Neural crest cell (in vitro differentiated cells): ENCODE data around the gene MAGI2. TPM values are rescaled to one million over a fixed set of nuclear protein-coding genes. Genes with fewer than 3 reads are reported as not detected.

Source experiments
- DNase-seq: peaks from one replicate; pipeline ENCODE4 v3.0.0; 2021; ENCODE audit warnings: low read depth, mixed read lengths, low spot score
- H3K27ac Mint-ChIP-seq: one replicate; pipeline ENCODE4 v1.8.0; 2021; ENCODE audit warnings: mild to moderate bottlenecking, mixed read lengths; ENCODE audit not compliant: unreplicated experiment
- H3K27me3 Mint-ChIP-seq: 2 replicates; pipeline ENCODE4 v1.8.0; 2021; ENCODE audit warnings: low read depth, mild to moderate bottlenecking, mixed read lengths
- H3K36me3 Mint-ChIP-seq: 2 replicates; pipeline ENCODE4 v1.8.0; 2021; ENCODE audit warnings: low read depth, mild to moderate bottlenecking, mixed read lengths
- H3K4me1 Mint-ChIP-seq: 2 replicates; pipeline ENCODE4 v1.8.0; 2021; ENCODE audit warnings: mixed read lengths
- H3K4me3 Mint-ChIP-seq: one replicate; pipeline ENCODE4 v1.8.0; 2021; ENCODE audit warnings: mild to moderate bottlenecking, mixed read lengths
- H3K9me3 Mint-ChIP-seq: 2 replicates; pipeline ENCODE4 v1.8.0; 2021; ENCODE audit warnings: mixed read lengths
- total RNA-seq: library from RNA; stranded (reverse); gene quantifications from 2 replicates; pipeline ENCODE4 v1.2.1, GENCODE V29; 2021
- TF ChIP-seq, protein P1 (sequence below): fragments of 200-600 bp; sonication (generic); conservative IDR thresholded peaks from 2 replicates; pipeline ENCODE4 v1.5.0; 2021; ENCODE audit warnings: antibody characterized with exemption, mild to moderate bottlenecking

MAGI2 gene
- total RNA-seq, 1 donor from 2014 or later = 10.0 TPM

DNA sequence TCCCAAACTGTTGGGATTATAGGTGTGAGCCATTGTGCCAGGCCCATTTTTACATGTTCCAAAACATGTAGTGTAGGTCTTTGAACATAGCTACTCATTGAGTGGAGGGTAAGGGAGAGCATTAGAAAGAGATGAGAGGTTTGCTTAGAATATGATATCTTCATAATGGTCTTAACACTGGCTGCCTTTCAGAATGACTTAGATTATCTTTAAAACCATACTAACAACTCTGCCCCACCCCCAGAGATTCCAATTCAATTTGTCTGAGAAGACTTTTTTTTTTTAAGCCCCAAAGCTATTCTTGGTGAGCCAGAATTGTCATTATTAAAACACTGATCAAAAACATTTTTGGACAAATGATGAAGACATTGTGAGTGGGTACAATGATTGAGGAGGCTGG is 1486.0 kb downstream of the MAGI2 start:
- H3K36me3 Mint-ChIP-seq = no peaks in the 10 kb centered on the region
- no peaks in the 10 kb centered on the region for H3K4me1 Mint-ChIP-seq
- no peak overlapping the region for H3K27ac Mint-ChIP-seq
- TF ChIP-seq, protein P1, sequence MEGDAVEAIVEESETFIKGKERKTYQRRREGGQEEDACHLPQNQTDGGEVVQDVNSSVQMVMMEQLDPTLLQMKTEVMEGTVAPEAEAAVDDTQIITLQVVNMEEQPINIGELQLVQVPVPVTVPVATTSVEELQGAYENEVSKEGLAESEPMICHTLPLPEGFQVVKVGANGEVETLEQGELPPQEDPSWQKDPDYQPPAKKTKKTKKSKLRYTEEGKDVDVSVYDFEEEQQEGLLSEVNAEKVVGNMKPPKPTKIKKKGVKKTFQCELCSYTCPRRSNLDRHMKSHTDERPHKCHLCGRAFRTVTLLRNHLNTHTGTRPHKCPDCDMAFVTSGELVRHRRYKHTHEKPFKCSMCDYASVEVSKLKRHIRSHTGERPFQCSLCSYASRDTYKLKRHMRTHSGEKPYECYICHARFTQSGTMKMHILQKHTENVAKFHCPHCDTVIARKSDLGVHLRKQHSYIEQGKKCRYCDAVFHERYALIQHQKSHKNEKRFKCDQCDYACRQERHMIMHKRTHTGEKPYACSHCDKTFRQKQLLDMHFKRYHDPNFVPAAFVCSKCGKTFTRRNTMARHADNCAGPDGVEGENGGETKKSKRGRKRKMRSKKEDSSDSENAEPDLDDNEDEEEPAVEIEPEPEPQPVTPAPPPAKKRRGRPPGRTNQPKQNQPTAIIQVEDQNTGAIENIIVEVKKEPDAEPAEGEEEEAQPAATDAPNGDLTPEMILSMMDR = no peak
- no peaks in the 10 kb centered on the region for H3K9me3 Mint-ChIP-seq
- DNase-seq = no peak
- no peaks in the 10 kb centered on the region for H3K27me3 Mint-ChIP-seq
- no peak overlapping the region for H3K4me3 Mint-ChIP-seq
